ENCODE results near the gene PEX14. TPM values are rescaled to one million over a fixed set of nuclear protein-coding genes. Genes with fewer than 3 reads are reported as not detected.
"Not testable (repeated sequence)": the region's sequence is repeated elsewhere in the genome, so short reads cannot be mapped to it uniquely, and the experiment has no call there.

PEX14 gene
- total RNA-seq, 2 experiments from 2014 or later, result 21.6 to 25.2 TPM

DNA sequence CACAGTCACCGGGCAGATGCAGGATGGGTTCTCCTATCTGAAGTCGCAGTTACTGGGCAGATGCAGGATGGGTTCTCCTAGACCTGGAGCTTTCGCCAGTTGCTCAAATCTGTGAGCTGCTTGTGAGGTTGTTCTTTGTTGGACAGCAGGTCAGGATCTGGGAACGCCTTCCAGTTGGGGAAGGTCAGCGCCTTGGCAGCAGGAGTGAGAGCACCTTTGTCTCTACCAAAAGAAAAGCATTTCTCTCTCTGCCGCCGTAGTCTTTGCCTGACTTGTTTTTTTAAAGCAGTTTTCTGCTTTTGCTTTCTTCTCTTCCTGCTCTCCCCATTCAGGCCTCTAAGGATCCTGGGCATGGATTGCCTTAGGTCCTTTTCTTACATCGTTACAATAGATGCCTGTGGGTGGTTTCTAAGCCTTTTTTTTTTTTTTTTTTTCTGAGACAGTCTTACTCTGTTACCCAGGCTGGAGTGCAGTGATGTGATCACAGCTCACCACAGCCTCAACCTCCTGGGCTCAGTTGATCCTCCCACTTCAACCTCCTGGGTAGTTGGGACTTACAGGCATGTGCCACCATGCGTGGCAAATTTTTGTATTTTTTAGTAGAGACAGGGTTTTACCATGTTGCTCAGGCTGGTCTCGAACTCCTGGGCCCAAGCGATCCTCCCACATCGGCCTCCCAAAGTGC lies 15.7 kb downstream of the PEX14 start:
- ATAC-seq (ENCODE audit: low read depth) (no peak), DNase-seq (no peak)
- Mint-ChIP-seq H3K27ac (no peak overlapping the region), H3K36me3 (peaks cover 4% of the 10 kb centered on the region), H3K27me3 (no peaks in the 10 kb centered on the region), H3K4me1 (peaks cover 13% of the 10 kb centered on the region), H3K9me3 (no peaks in the 10 kb centered on the region), H3K4me3 (no peak overlapping the region)
- POLR2A ChIA-PET, result interaction anchor here (0.6 kb wide), 1 partner anchor 1561 kb away, joined by 3 read pairs; no protein-coding TSS in a partner anchor

DNA sequence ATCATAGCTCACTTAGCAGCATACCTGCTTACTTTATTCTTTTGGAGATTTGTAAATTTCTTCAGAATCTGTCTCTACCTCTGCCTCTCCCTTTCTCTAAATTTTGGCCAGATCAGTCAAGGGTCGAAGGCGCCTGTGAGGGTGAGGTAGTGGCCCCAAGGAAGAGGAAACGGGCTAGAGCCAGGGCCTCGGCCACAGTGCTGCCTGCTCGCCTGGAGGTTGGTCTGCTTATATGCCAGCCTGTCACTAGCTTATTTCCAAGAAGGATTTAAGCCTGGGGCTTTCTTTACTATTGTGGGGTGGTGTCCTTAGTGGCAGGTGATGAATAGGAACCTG lies 19.6 kb downstream of the PEX14 start:
- no peak for ATAC-seq (ENCODE audit: low read depth)
- Mint-ChIP-seq H3K27ac (peak overlapping the region; percentile 87), H3K27me3 (no peaks in the 10 kb centered on the region), H3K4me1 (peaks cover 42% of the 10 kb centered on the region), H3K9me3 (no peaks in the 10 kb centered on the region), H3K4me3 (peak overlapping the region; percentile 84), H3K36me3 (peaks cover 8% of the 10 kb centered on the region)
- POLR2A ChIA-PET, result interaction anchor here (0.6 to 2.9 kb wide), 5 partner anchors 13 to 284 kb away, joined by 3 to 24 read pairs (median 3); partner anchors contain the start of genes CENPS and KIF1B
- no peak for DNase-seq

DNA sequence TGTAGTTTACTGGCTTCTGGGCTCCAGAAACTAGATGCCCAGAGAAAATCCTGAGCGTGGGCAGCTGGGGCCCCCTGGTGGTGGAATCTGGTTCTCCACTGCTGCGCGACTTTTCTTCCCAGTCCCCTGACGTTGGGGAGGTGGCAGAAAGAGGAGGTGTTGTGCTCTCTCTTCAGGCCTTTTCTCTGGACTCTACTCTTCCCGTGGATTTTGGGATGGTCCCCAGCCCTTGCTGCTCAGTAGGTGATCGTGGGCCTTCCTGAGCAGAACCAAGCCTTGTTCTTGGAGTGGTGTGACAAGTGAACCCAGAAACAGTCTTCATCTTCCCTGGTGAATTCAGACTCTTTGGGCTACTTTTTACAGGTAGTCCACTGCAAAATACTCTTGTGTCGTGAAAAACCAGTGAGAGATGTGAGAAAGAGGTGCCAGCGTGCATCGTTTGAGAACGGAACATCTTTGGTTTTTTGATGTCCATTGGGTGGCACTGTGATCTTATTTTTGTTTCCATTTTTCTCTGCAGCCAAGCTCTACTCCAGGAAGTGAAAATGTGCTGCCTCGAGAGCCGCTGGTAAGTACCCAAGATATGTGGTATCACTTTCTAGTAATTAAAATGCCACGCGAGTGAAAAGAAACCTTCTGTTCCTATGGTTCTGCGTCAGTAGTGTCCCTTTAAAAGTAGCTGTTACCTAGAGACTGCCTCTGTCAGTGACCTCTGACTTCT lies 20.2 kb downstream of the PEX14 start:
- H3K27me3 Mint-ChIP-seq, result no peaks in the 10 kb centered on the region
- H3K9me3 Mint-ChIP-seq, result no peaks in the 10 kb centered on the region
- POLR2A ChIA-PET, result interaction anchor here (0.9 to 2.9 kb wide), 5 partner anchors 13 to 285 kb away, joined by 3 to 24 read pairs (median 11); partner anchors contain the start of genes CENPS and KIF1B
- H3K4me3 Mint-ChIP-seq, result peak overlapping the region; percentile 84
- peaks cover 43% of the 10 kb centered on the region for H3K4me1 Mint-ChIP-seq
- ATAC-seq (ENCODE audit: low read depth), result peak; percentile 82
- peak; percentile 87 for DNase-seq
- H3K27ac Mint-ChIP-seq, result peak overlapping the region; percentile 87
- peaks cover 8% of the 10 kb centered on the region for H3K36me3 Mint-ChIP-seq

DNA sequence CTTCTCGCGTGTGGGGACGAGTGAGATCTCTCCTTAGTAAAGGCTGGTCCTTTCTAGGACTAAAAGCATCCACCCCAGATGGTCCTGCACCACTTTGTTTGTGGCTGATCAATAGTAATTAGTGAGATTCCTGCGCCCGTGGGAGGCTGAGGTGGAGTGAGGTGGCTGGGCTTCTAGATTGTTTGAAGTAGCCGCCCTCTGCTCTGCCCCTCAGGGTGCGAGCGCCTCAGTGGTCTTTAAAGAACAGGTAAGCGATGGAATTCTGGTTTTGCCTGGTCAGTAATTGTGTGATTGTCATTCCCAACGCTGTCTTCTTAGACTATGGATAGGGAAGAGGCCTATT lies 20.7 kb downstream of the PEX14 start:
- H3K4me1 Mint-ChIP-seq, result peaks cover 43% of the 10 kb centered on the region
- POLR2A ChIA-PET, result interaction anchor here (1.2 to 2.9 kb wide), 4 partner anchors 12 to 66 kb away, joined by 3 to 24 read pairs (median 12); partner anchors contain the start of gene CENPS

DNA sequence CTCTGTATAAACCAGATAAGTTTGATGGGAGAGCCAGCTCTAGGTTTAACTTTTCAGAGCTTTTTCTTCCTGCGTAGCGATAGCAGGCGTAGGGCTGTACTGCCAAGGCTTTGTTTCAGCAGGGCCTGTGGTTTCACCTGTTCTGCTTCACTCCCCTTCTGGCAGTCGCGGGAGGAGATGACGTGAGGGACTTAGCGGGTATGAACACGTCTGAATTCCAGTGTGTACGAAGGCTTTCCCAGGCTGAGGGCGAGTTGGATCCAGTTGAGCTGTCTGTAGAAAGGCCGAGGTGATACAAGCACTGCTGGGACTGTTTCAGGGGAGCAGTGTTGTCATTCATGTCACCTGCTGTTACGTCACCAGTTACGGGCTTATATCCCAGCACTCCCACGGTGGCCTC lies 21.2 kb downstream of the PEX14 start:
- ATAC-seq (ENCODE audit: low read depth) (peak; percentile 32), DNase-seq (peak; percentile 50)
- peaks cover 43% of the 10 kb centered on the region for H3K4me1 Mint-ChIP-seq

More for the DNA sequence above, 20.7 kb downstream of the PEX14 start:
- no peaks in the 10 kb centered on the region for H3K27me3 Mint-ChIP-seq
- peak overlapping the region; percentile 84 for H3K4me3 Mint-ChIP-seq
- no peaks in the 10 kb centered on the region for H3K9me3 Mint-ChIP-seq
- peaks cover 8% of the 10 kb centered on the region for H3K36me3 Mint-ChIP-seq
- ATAC-seq (ENCODE audit: low read depth) (no peak), DNase-seq (peak; percentile 45)
- peak overlapping the region; percentile 87 for H3K27ac Mint-ChIP-seq

DNA sequence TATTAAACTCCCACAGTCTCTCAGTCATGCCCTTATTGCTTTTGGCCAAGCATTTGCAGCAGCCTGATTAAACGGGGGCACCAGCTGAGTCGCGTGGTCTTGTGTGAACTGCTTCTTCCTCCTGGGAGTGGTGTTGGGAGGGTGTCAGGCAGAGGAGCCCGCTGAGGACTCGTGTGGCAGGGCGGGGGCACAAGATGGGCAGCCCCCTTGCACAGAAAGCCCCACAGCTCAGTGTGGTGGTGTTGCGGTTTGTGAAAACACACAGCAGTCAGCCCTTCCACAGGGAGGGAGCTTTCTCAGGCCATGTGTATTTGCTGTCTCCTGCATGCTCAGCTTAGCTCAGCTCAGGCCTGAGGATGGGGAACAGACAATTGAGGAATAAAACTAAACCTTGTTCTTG lies 22.4 kb downstream of the PEX14 start:
- Mint-ChIP-seq H3K27me3 (no peaks in the 10 kb centered on the region), H3K4me3 (peak overlapping the region; percentile 18), H3K9me3 (no peaks in the 10 kb centered on the region), H3K27ac (peak overlapping the region; percentile 27), H3K4me1 (peaks cover 48% of the 10 kb centered on the region), H3K36me3 (peaks cover 8% of the 10 kb centered on the region)
- POLR2A ChIA-PET, result interaction anchor here (0.6 to 1.2 kb wide), 2 partner anchors 24 to 66 kb away, joined by 3 read pairs; partner anchors contain the start of gene DFFA
- ATAC-seq (ENCODE audit: low read depth) (no peak), DNase-seq (no peak)

More for the DNA sequence above, 21.2 kb downstream of the PEX14 start:
- Mint-ChIP-seq H3K36me3 (peaks cover 8% of the 10 kb centered on the region), H3K27ac (peak overlapping the region; percentile 87), H3K4me3 (peak overlapping the region; percentile 84), H3K9me3 (no peaks in the 10 kb centered on the region), H3K27me3 (no peaks in the 10 kb centered on the region)
- POLR2A ChIA-PET, result interaction anchor here (1.2 to 2.9 kb wide), 4 partner anchors 12 to 66 kb away, joined by 3 to 24 read pairs (median 12); partner anchors contain the start of gene CENPS

DNA sequence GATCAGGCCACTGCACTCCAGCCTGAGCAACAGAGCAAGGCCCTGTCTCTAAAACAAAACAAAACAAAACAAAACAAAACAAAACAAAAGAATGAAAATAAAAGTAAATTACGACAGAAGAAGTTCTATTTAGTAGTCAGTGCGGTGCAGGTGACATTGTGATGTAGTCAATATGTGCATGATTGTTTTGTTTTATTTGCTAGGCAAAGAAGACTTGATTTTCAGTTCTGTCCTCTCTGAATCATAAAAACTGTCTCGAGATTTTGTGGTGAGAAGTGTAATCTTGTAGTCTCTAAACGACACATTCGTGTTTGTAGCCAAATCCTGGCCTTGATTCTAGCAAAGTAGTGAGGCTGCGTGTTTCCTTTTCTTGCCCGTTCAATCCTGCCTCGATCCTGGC lies 23.5 kb downstream of the PEX14 start:
- POLR2A ChIA-PET, result interaction anchor here (1.2 kb wide), 2 partner anchors 13 to 26 kb away, joined by 3 read pairs; partner anchors contain the start of gene DFFA
- no peak for ATAC-seq (ENCODE audit: low read depth)

DNA sequence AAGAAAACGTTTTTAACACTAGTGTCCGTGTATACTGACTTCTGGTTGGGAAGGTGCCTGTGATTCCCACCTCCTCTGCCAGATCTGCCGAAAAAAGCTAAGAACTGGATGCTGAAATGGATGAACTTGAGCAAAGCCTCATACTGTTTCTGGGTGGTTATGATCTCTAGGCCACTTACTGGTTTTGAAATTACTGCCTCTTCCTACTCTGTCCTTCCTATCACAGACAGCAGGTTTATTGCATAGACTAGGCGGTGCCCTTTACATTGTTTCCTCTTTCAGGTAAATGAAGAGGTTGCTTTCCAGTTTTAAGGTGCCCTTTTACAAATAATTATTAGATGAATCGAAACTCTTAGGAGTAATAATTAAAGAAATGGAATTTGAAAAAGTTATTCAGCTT lies 27.5 kb downstream of the PEX14 start:
- Mint-ChIP-seq H3K4me1 (peaks cover 29% of the 10 kb centered on the region), H3K27ac (peak overlapping the region; percentile 24), H3K27me3 (no peaks in the 10 kb centered on the region), H3K9me3 (no peaks in the 10 kb centered on the region), H3K36me3 (peaks cover 3% of the 10 kb centered on the region), H3K4me3 (no peak overlapping the region)
- peak; percentile 33 for ATAC-seq (ENCODE audit: low read depth)
- no peak for DNase-seq
- POLR2A ChIA-PET, result interaction anchor here (0.6 to 0.8 kb wide), 2 partner anchors 216 to 465 kb away, joined by 3 read pairs; no protein-coding TSS in a partner anchor

More for the DNA sequence above, 23.5 kb downstream of the PEX14 start:
- no peak for DNase-seq
- Mint-ChIP-seq H3K4me1 (peaks cover 50% of the 10 kb centered on the region), H3K4me3 (no peak overlapping the region), H3K9me3 (no peaks in the 10 kb centered on the region), H3K27ac (peak overlapping the region; percentile 6), H3K27me3 (no peaks in the 10 kb centered on the region), H3K36me3 (peaks cover 8% of the 10 kb centered on the region)

DNA sequence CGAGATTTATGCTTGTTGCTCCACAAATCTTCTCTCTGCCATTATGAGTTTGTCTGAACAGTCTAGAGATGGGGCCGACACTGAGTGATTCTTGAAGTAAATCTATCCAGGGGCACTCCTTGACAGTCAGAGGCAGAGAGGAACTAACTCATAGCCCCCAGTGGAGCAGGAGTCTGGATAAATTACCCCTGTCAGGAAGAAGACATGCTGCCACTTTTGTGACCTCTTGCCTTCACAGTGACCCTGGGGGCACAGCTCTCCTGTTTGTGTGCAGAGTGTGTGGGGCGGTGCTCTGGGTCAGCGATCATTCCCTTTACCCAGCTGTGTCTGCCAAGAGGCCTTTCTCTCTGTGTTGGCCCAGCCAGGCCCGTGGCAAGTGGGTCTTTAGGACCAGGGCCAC lies 29.5 kb downstream of the PEX14 start:
- POLR2A ChIA-PET, result no interaction called here
- no peaks in the 10 kb centered on the region for H3K27me3 Mint-ChIP-seq
- H3K27ac Mint-ChIP-seq, result no peak overlapping the region
- ATAC-seq (ENCODE audit: low read depth) (no peak), DNase-seq (no peak)
- no peaks in the 10 kb centered on the region for H3K9me3 Mint-ChIP-seq
- H3K4me1 Mint-ChIP-seq, result peaks cover 24% of the 10 kb centered on the region
- peaks cover under 1% of the 10 kb centered on the region for H3K36me3 Mint-ChIP-seq
- no peak overlapping the region for H3K4me3 Mint-ChIP-seq

DNA sequence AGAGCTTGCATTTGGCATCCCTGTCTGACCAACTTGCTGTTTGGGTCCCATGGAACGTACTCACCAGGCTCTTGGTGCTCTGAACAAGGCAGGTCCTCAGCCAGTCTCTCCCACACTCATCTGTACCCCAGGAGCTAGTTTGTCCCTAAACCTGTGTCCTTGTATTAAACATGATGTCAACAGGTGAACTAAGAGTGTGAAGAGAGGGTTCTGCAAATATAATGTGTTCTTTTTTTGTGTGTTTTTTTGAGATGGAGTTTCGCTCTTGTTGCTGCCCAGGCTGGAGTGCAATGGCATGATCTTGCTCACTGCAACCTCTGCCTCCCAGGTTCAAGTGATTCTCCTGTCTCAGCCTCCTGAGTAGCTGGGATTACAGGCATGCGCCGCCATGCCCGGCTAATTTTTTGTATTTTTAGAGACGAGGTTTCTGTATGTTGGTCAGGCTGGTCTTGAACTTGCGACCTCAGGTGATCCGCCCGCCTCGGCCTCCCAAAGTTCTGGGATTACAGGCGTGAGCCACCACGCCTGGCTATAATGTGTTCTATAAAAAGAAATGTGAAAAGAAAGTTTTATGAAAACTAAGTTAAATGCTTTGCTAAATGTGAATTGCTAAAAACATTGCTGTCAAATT lies 31.4 kb downstream of the PEX14 start:
- H3K27ac Mint-ChIP-seq; DNase-seq; H3K27me3 Mint-ChIP-seq; ATAC-seq (ENCODE audit: low read depth); H3K4me3 Mint-ChIP-seq; H3K9me3 Mint-ChIP-seq; POLR2A ChIA-PET; H3K36me3 Mint-ChIP-seq: not testable (repeated sequence)
- H3K4me1 Mint-ChIP-seq, result peaks cover 36% of the 10 kb centered on the region

DNA sequence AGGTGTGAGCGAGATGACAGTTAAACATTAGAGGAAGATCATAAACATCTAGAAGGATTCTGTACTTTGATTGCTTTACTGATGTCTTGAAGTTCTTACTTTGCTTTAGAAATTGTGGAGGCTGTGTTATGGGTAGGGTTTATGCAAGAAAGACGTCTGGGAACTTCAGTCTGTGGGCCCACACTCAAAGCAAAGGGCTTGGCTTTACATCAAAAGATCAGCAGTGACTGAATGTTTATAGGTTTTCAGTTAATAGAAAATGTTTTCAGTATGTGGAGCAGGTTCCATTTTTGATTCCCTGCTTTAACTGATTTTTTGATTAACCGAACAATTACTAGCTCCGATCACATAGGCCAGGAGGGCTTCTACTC lies 31.9 kb downstream of the PEX14 start:
- Mint-ChIP-seq H3K27me3 (no peaks in the 10 kb centered on the region), H3K36me3 (no peaks in the 10 kb centered on the region), H3K4me3 (no peak overlapping the region), H3K27ac (no peak overlapping the region), H3K4me1 (peaks cover 41% of the 10 kb centered on the region), H3K9me3 (no peaks in the 10 kb centered on the region)
- ATAC-seq (ENCODE audit: low read depth), result no peak
- no peak for DNase-seq
- POLR2A ChIA-PET, result interaction anchor here (2.6 kb wide), 1 partner anchor 11 kb away, joined by 12 read pairs; no protein-coding TSS in a partner anchor

DNA sequence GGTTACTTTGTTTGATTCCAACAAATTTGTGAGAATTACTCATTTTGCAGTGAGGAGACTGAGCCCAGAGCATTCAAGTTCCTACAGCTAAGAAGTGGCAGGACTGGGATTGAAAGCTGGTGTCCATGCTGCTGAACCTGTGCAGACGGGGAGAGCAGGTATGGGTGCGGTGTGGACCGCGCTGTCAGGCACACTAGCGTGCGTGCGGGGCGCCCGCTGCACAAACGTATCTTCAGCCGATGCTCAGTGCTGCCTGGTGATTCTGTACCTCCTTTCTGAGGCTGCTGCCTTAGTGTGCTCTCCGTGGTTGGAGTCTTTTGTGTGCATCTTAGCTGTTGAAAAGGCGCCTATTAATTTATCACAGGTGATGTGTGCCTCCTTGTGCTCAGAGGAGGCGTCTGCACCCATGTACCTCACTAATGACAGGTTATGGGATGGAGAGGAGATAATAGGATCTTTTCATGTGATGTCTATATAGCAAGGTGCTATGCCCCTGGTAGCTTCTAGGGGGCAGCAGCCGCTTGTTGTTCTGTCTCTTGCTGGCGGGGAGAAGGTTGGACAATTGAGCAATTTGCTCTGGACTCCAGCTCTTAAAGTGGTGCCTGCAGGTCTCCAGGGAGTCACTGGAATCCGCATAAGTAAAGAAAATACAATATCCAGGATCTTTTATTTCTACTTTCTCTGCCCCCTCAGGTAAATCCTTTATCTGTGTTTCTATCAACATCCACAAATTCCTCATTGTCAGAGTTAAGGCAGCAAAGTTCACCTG lies 32.5 kb downstream of the PEX14 start:
- H3K4me1 Mint-ChIP-seq, result peaks cover 40% of the 10 kb centered on the region
- H3K27ac Mint-ChIP-seq, result no peak overlapping the region

More for the DNA sequence above, 32.5 kb downstream of the PEX14 start:
- POLR2A ChIA-PET, result interaction anchor here (0.6 to 2.6 kb wide), 3 partner anchors 8 to 76 kb away, joined by 3 to 12 read pairs (median 3); no protein-coding TSS in a partner anchor
- no peaks in the 10 kb centered on the region for H3K9me3 Mint-ChIP-seq
- no peak overlapping the region for H3K4me3 Mint-ChIP-seq
- H3K36me3 Mint-ChIP-seq, result no peaks in the 10 kb centered on the region
- peak; percentile 53 for DNase-seq
- no peaks in the 10 kb centered on the region for H3K27me3 Mint-ChIP-seq
- peak; percentile 40 for ATAC-seq (ENCODE audit: low read depth)

All from activated naive CD8-positive, alpha-beta T cell treated with anti-CD3 and anti-CD28 coated beads, Interleukin-2, amount 10 ng/mL, durations not matched to agents 7 days and 5 days (primary cell).